GM23248 (cell line): ENCODE results near the gene ENO2. TPM values are rescaled to one million over a fixed set of nuclear protein-coding genes. Genes with fewer than 3 reads are reported as not detected.

Source experiments
- DNase-seq: peaks from one replicate; pipeline ENCODE4 v3.0.0-alpha.2; 2015
- H2AFZ ChIP-seq: fragments of 200-600 bp; sonication (generic); 2 replicates; pipeline ENCODE4 v1.6.1; 2016; ENCODE audit warnings: antibody characterized with exemption
- H3F3A ChIP-seq: fragments of 200-600 bp; sonication (generic); 2 replicates; pipeline ENCODE4 v1.6.1; 2016; ENCODE audit warnings: mild to moderate bottlenecking, antibody characterized with exemption, mixed run types; ENCODE audit not compliant: insufficient read depth
- H3K27ac ChIP-seq: fragments of 200-600 bp; sonication (generic); 2 replicates; pipeline ENCODE4 v1.5.1; 2016; ENCODE audit warnings: mild to moderate bottlenecking
- H3K27me3 ChIP-seq: fragments of 200-600 bp; sonication (generic); replicated peaks from 2 replicates; pipeline ENCODE4 v1.6.1; 2016; ENCODE audit warnings: mild to moderate bottlenecking; ENCODE audit not compliant: insufficient read depth
- H3K36me3 ChIP-seq: fragments of 200-600 bp; sonication (generic); 2 replicates; pipeline ENCODE4 v1.6.1; 2016; ENCODE audit warnings: low read depth, mild to moderate bottlenecking
- H3K4me1 ChIP-seq: fragments of 200-600 bp; sonication (generic); 2 replicates; pipeline ENCODE4 v1.6.1; 2016; ENCODE audit warnings: mild to moderate bottlenecking; ENCODE audit not compliant: insufficient read depth
- H3K4me2 ChIP-seq: fragments of 200-600 bp; sonication (generic); one replicate; pipeline ENCODE4 v1.6.1; 2016; ENCODE audit warnings: mild to moderate bottlenecking; ENCODE audit not compliant: unreplicated experiment
- H3K4me3 ChIP-seq: fragments of 200-600 bp; sonication (generic); 2 replicates; pipeline ENCODE4 v1.5.1; 2016; ENCODE audit warnings: mild to moderate bottlenecking
- H3K79me2 ChIP-seq: fragments of 200-600 bp; sonication (generic); 2 replicates; pipeline ENCODE4 v1.6.1; 2016; ENCODE audit warnings: mild to moderate bottlenecking; ENCODE audit not compliant: insufficient read depth
- H3K9ac ChIP-seq: fragments of 200-600 bp; sonication (generic); 2 replicates; pipeline ENCODE4 v1.6.1; 2016; ENCODE audit warnings: mild to moderate bottlenecking
- H3K9me2 ChIP-seq: fragments of 200-600 bp; sonication (generic); 2 replicates; pipeline ENCODE4 v1.6.1; 2016; ENCODE audit warnings: mixed run types, mild to moderate bottlenecking, moderate library complexity; ENCODE audit not compliant: insufficient read depth
- H3K9me3 ChIP-seq: fragments of 200-600 bp; sonication (generic); one replicate; pipeline ENCODE4 v1.6.1; 2017; ENCODE audit warnings: low read depth
- H4K20me1 ChIP-seq: fragments of 200-600 bp; sonication (generic); 2 replicates; pipeline ENCODE4 v1.6.0; 2016; ENCODE audit not compliant: insufficient read depth
- EZH2 ChIP-seq: fragments of 200-600 bp; sonication (generic); IDR thresholded peaks from 2 replicates; pipeline ENCODE4 v1.6.1; 2018; ENCODE audit warnings: antibody characterized with exemption, mild to moderate bottlenecking; ENCODE audit not compliant: insufficient read depth, poor library complexity, severe bottlenecking
- EZH2phosphoT487 ChIP-seq: fragments of 200-600 bp; sonication (generic); IDR thresholded peaks from 2 replicates; pipeline ENCODE4 v1.6.1; 2018; ENCODE audit warnings: antibody characterized with exemption, moderate library complexity, mild to moderate bottlenecking, low read depth; ENCODE audit not compliant: insufficient read depth
- WGBS, 2 experiments: methylation state at CpG; one replicate each; pipeline ENCODE4 v1.1.6; 2015 to 2017; ENCODE audit warnings: low lambda C conversion rate in 2 of 2, low coverage in 1 of 2; ENCODE audit errors: missing lambda C conversion rate in 2 of 2; 5-methylcytosine and 5-hydroxymethylcytosine counted together
- in situ Hi-C: fragments of 300-500 bp; cut with MboI; formaldehyde crosslinking; loops from 2 replicates; pipeline ENCODE4 v1.15.0; 2020
- polyA plus RNA-seq: library from polyadenylated mRNA; unstranded; fragments of >200 nt; fragmentation: Nextera tagmentation; extraction: Ambion mirVana; gene quantifications from 2 replicates; pipeline ENCODE4 v1.2.1, GENCODE V29; 2016
- total RNA-seq: library from RNA; depleted of rRNA; stranded (reverse); fragments of >200 nt; shearing (Covaris generic); gene quantifications from 2 replicates; pipeline ENCODE4 v1.2.3, GENCODE V29; 2014

Gene ENO2
- total and polyA plus RNA-seq, 2 experiments from 2014 or later = 10.1 to 34.2 TPM

- in situ Hi-C loops = no loop called here
- Histone ChIP-seq H3K4me3 (no peak overlapping the region), H3K4me1 (peaks cover 4% of the 10 kb centered on the region; the same call in 1 of the 2 replicates), H3K36me3 (no peaks in the 10 kb centered on the region), H3K9ac (no peak overlapping the region), H3K27me3 (no peaks in the 10 kb centered on the region), H3K27ac (no peak overlapping the region), H3K9me3 (no peaks in the 10 kb centered on the region), H3K9me2 (no peaks in the 10 kb centered on the region), H2AFZ (no peak overlapping the region), H3K4me2 (no peak overlapping the region), H4K20me1 (no peaks in the 10 kb centered on the region), H3K79me2 (no peaks in the 10 kb centered on the region), H3F3A (no peaks in the 10 kb centered on the region)
- TF ChIP-seq EZH2 (no peak), EZH2phosphoT487 (no peak)
- peak; percentile 31 for DNase-seq
- WGBS, 2 experiments = 62 to 66% methylated on average over 10 of the region's 10 CpGs
These were observed 14.4 kb upstream of the ENO2 start for GRCh38 chr12:6899837-6900519.

- Histone ChIP-seq H4K20me1 (no peaks in the 10 kb centered on the region), H3K9me2 (no peaks in the 10 kb centered on the region), H3K79me2 (no peaks in the 10 kb centered on the region), H3K4me1 (peaks cover 8% of the 10 kb centered on the region; the same call in 1 of the 2 replicates), H3K36me3 (no peaks in the 10 kb centered on the region), H3K9me3 (no peaks in the 10 kb centered on the region), H3K9ac (no peak overlapping the region), H3K4me2 (no peak overlapping the region), H3K4me3 (no peak overlapping the region), H3F3A (no peaks in the 10 kb centered on the region), H3K27ac (no peak overlapping the region), H3K27me3 (no peaks in the 10 kb centered on the region), H2AFZ (no peak overlapping the region)
- TF ChIP-seq EZH2phosphoT487 (no peak), EZH2 (no peak)
- in situ Hi-C loops = no loop called here
- DNase-seq = no peak
- 62 to 70% methylated on average over 4 of the region's 4 CpGs for WGBS, 2 experiments
These were observed 11.9 kb upstream of the ENO2 start for GRCh38 chr12:6902448-6902847.

GRCh38 chr12:6903722-6904121 is 10.7 kb upstream of the ENO2 start:
- no peak overlapping the region for H3K4me2 ChIP-seq

GRCh38 chr12:6904280-6905276 is 9.8 kb upstream of the ENO2 start, which contains the start of gene LRRC23:
LRRC23 (plus strand) TSS chr12:6904822; CDS start chr12:6905634, 812 bp downstream.
- peak within 1 kb of the TSS; percentile 100 for H3K4me2 ChIP-seq
- H3K4me1 ChIP-seq = peaks cover 8% of the 10 kb centered on the region; the same call in 1 of the 2 replicates
- H3K27me3 ChIP-seq = no peaks in the 10 kb centered on the region
- no peaks in the 10 kb centered on the region for H3K36me3 ChIP-seq
- peak within 1 kb of the TSS; percentile 97 for H3K4me3 ChIP-seq
- DNase-seq = peak; percentile 98
- H3K27ac ChIP-seq = peak within 1 kb of the TSS; percentile 75
- H3K9ac ChIP-seq = peak within 1 kb of the TSS; percentile 96
- WGBS, 2 experiments = 4 to 5% methylated on average over 34 of the region's 34 CpGs
- H4K20me1 ChIP-seq = no peaks in the 10 kb centered on the region
- peak within 1 kb of the TSS; percentile 97 for H2AFZ ChIP-seq
- in situ Hi-C loops = no loop called here
- no peaks in the 10 kb centered on the region for H3F3A ChIP-seq
- H3K79me2 ChIP-seq = no peaks in the 10 kb centered on the region
- no peak for TF ChIP-seq EZH2phosphoT487
- TF ChIP-seq EZH2 = no peak
- no peaks in the 10 kb centered on the region for H3K9me2 ChIP-seq
- no peaks in the 10 kb centered on the region for H3K9me3 ChIP-seq

More at GRCh38 chr12:6903722-6904121, 10.7 kb upstream of the ENO2 start:
- no peak overlapping the region for H3K9ac ChIP-seq
- no peaks in the 10 kb centered on the region for H3F3A ChIP-seq
- peak overlapping the region; percentile 97 for H2AFZ ChIP-seq
- no peak overlapping the region for H3K4me3 ChIP-seq
- H3K36me3 ChIP-seq = no peaks in the 10 kb centered on the region
- H4K20me1 ChIP-seq = no peaks in the 10 kb centered on the region
- H3K9me3 ChIP-seq = no peaks in the 10 kb centered on the region
- WGBS, 2 experiments = 83 to 91% methylated on average over 1 of the region's 1 CpG
- H3K27me3 ChIP-seq = no peaks in the 10 kb centered on the region
- DNase-seq = no peak
- no peaks in the 10 kb centered on the region for H3K9me2 ChIP-seq
- H3K79me2 ChIP-seq = no peaks in the 10 kb centered on the region
- in situ Hi-C loops = no loop called here
- no peak for TF ChIP-seq EZH2
- TF ChIP-seq EZH2phosphoT487 = no peak
- no peak overlapping the region for H3K27ac ChIP-seq
- peaks cover 8% of the 10 kb centered on the region; the same call in 1 of the 2 replicates for H3K4me1 ChIP-seq
